HG02798 (cell line): Measurements from ENCODE around the gene MAG.

Experiments used
- ATAC-seq: cut with Tn5 transposase; IDR thresholded peaks from one replicate; pipeline ENCODE4 v1.9.1; 2021; ENCODE audit warnings: mild to moderate bottlenecking; ENCODE audit not compliant: unreplicated experiment, poor library complexity

Gene MAG

GRCh38 chr19:35265126-35265899, 26.6 kb upstream of the MAG start:
- no peak for ATAC-seq

DNA sequence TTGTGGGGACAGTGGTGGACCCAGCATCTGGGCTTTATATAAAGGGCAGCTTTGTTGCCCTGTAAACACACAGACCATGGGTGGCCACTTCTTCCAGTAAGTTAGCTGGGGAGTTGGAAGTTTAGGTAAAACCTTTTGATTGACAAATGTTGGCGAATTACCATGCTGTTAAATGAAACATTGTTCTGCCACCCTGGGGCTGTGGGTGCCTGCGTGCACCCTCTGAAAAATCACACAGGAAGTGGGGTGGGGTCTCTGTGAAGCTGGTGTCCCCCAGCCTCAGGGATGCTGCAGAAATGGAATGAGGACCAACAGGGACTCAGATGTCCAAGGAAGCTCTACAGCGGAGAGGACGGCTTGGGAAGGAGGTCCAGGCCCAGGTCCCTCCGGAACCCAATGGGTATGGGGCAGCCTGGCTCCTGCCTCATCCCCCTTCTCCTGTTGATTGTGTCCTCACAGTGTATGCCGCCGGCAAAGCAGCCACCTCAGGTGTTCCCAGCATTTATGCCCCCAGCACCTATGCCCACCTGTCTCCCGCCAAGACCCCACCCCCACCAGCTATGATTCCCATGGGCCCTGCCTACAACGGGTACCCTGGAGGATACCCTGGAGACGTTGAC, 26.0 kb upstream of the MAG start:
- no peak for ATAC-seq

DNA sequence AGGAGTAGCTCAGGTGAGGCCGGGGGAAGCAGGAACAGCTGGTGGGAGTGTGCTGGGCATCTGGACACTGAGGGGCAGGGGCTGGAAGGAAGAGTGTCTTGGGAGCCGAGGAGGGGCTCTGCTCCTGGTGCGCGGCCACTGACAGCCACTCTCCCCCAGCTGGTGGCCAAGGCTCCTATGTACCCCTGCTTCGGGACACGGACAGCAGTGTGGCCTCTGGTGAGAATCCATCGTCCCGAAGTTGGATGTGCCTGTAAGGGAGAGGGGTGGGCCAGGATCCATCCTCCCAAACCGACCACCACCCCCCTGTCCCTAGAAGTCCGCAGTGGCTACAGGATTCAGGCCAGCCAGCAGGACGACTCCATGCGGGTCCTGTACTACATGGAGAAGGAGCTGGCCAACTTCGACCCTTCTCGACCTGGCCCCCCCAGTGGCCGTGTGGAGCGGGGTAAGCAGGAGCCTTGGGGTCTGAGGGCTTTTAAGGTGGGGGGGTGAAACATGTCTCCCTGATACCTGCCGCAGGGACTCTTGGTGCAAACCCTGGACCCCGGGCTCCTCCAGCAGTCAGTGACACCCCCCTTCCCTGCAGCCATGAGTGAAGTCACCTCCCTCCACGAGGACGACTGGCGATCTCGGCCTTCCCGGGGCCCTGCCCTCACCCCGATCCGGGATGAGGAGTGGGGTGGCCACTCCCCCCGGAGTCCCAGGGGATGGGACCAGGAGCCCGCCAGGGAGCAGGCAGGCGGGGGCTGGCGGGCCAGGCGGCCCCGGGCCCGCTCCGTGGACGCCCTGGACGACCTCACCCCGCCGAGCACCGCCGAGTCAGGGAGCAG, 25.2 kb upstream of the MAG start:
- no peak for ATAC-seq

DNA sequence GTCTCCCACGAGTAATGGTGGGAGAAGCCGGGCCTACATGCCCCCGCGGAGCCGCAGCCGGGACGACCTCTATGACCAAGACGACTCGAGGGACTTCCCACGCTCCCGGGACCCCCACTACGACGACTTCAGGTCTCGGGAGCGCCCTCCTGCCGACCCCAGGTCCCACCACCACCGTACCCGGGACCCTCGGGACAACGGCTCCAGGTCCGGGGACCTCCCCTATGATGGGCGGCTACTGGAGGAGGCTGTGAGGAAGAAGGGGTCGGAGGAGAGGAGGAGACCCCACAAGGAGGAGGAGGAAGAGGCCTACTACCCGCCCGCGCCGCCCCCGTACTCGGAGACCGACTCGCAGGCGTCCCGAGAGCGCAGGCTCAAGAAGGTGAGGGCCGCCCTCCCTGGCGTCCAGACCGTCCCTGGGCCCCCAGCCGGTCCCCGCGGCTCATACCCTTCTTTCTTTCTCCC, 24.6 kb upstream of the MAG start:
- no peak for ATAC-seq

DNA sequence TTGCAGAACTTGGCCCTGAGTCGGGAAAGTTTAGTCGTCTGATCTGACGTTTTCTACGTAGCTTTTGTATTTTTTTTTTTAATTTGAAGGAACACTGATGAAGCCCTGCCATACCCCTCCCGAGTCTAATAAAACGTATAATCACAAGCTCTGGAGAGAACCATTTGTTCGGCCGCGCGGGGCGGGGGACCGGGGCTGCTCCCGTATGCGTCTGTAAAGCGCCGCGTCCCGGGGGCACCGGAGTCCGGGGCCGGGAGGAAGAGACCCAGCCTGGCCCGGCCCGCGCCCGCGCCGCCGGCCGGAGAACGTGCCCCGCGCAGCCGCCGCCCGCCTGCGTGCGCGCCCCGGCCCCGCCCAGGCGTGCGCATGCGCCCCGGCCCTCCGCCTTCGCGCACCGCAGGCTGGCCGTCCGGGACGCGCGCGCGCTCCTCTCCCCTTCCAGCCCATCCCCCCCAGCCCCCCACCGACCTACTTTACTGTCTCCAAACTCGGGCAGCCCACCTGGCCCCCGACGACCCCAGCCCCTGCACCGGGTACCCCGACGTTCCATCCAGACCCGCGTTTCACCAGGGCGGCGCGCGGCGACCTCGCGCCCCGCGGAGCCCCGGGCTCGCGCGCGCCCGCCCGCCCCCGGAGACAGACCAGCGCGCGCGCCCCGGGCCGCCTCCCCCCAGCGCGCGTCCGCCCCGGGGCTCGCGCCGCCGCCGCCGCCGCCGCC, 24.0 kb upstream of the MAG start:
- ATAC-seq = peak; percentile 63

GRCh38 chr19:35268536-35269437, 23.2 kb upstream of the MAG start, which contains the start of gene USF2:
TSS of gene USF2 (plus strand) at chr19:35268962. CDS start at chr19:35269102, 140 bp downstream.
- peak; percentile 29 for ATAC-seq

DNA sequence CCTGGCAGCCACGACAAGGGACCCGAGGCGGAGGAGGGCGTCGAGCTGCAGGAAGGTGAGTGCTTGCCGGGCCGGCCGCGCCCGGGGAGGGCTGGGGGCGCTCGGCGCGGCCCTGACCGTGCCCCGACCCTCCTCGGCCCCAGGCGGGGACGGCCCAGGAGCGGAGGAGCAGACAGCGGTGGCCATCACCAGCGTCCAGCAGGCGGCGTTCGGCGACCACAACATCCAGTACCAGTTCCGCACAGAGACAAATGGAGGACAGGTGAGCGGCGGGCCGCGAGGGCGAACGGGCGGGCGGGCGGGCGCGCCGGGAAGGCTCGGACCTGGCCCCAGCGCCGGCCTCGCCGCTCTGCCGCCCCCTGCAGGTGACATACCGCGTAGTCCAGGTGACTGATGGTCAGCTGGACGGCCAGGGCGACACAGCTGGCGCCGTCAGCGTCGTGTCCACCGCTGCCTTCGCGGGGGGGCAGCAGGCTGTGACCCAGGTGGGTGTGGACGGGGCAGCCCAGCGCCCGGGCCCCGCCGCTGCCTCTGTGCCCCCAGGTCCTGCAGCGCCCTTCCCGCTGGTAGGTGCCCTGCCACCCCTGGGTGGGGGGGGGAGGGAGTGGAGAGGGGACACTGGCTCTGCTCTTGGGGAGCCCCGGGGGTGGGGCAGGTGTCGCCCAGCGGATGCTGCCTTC, 22.4 kb upstream of the MAG start:
- peak; percentile 52 for ATAC-seq

DNA sequence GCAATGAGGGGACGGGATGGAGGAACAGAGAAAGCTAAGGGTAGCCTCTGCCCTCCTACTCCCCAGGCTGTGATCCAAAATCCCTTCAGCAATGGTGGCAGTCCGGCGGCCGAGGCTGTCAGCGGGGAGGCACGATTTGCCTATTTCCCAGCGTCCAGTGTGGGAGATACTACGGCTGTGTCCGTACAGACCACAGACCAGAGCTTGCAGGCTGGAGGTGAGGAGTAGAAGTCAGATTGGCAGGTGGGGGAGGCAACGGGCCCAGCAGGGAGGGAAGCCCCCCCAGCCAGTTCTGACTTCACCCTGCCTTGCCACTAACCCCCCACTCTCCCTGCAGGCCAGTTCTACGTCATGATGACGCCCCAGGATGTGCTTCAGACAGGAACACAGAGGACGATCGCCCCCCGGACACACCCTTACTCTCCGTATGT, 21.6 kb upstream of the MAG start:
- no peak for ATAC-seq

DNA sequence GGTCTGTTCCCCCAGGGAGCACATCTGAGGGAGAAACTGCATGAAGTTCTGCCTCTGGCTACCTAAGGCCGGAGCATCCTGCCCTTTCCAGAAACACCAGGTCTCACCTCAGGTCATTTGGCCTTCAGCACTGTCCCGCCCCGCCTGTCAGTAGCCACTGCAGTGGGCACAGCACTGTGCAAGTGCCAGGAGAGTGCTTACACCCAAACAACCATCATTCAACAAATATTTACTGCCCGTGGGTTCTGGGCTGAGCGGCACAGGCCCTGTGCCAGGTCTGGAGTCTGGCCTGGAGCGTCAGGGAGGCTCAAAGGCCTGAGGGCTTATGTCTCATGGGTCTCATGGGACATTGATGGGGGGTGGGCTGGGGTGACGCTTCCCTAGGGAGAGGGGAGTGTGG, 20.4 kb upstream of the MAG start:
- no peak for ATAC-seq

- ATAC-seq = no peak
Measured at GRCh38 chr19:35272122-35272719, 19.7 kb upstream of the MAG start.

GRCh38 chr19:35272954-35273649, 18.9 kb upstream of the MAG start:
- ATAC-seq = no peak

DNA sequence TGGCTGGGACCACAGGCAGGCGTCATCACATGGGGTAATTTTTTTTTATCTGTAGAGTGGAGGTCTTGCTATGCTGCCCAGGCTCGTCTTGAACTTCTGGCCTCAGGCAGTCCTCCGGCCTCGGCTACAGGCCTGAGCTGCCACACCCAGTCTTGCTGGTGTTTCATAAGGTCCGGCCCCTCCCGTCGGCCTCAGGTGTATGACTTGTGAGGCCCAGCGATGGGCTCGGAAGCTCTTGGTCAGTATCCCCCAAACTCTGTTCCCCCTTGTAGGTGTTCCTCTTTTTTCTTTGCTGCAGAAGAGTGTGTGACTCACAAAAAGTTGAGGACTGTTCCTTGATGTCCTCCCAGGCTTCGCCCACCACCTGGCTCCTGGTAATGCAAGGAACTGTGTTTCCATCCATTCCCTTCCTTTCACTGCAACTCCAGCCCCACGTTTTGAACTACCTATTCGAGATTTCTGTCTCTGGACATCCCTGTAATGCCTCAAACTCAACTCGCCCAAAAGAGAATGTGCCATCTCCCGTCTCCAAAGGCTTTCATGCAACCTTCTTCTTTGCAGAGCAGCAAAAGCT, 18.2 kb upstream of the MAG start:
- no peak for ATAC-seq

- no peak for ATAC-seq
Measured at GRCh38 chr19:35274323-35274722, 17.6 kb upstream of the MAG start.

DNA sequence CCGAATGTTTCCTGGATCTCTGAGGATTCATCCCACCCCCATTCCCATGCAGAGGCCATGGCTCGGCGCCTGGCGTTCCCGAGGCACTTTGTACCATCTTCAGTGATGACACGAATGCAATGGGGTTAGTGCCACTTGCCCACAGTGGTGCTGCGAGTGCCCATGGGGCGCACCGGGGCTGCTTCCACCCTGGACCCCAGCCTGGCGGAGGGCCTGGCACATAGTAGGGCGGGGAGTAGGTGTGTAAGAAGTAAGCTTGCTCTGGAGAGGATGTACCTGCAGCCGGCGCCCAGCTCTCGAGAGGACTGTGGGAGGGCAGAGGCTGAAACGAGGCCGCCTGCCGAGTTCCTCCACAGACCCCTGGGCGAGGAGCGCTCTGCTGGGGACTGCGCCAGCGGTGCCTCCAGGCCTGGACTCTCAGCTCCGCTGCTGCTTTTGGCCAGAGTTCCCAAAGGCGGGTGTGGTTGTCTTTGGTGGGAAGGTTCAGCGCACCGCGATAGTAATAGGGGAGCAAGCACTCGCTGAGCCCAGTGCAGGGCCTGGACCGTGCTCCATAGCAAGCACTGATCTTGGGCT, 15.2 kb upstream of the MAG start:
- ATAC-seq = no peak

DNA sequence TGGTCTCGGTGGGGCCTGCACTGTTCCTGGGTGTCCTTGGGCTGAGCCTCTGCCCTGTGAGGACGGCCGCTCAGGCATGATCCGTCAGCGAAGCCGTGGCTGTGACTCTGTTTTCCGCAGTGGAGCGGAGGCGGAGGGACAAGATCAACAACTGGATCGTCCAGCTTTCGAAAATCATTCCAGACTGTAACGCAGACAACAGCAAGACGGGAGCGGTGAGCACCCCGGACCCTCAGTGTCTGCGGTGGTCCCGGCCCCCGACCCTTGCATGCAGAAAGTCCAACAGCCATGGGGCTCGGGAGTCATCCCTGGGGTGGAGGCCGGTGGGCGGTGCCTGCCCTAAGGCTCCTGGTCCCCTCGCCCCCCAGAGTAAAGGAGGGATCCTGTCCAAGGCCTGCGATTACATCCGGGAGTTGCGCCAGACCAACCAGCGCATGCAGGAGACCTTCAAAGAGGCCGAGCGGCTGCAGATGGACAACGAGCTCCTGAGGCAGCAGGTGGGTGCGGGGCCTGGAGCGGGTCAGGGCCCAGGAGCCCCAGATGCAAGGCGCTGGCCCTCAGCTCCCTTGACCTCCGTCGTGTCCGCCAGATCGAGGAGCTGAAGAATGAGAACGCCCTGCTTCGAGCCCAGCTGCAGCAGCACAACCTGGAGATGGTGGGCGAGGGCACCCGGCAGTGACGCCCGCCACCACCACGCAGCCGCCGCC, 13.2 kb upstream of the MAG start:
- ATAC-seq = no peak

DNA sequence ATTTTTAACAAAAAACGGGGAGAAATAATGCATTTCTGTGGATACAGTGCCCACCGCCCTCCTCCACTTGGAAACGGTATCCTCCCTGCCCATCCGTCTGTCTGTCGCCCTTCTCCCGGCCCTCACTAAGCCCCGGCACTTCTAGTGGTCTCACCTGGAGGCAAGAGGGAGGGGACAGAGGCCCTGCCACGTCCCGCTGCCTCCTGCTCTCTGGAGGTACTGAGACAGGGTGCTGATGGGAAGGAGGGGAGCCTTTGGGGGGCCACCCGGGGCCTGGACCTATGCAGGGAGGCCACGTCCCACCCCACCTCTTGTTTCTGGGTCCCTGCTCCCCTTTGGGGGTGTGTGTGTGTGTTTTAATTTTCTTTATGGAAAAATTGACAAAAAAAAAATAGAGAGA, 12.6 kb upstream of the MAG start:
- no peak for ATAC-seq
